GM12874 (cell line): Measurements from ENCODE around the gene TMEM14A.

Experiments used
- TF ChIP-seq, protein P1 (sequence below): IDR thresholded peaks from 2 replicates; pipeline ENCODE4 v1.5.1; 2011; ENCODE audit warnings: low read depth, mild to moderate bottlenecking, control low read depth, low read length, moderate library complexity; ENCODE audit not compliant: insufficient read depth

Gene TMEM14A

DNA sequence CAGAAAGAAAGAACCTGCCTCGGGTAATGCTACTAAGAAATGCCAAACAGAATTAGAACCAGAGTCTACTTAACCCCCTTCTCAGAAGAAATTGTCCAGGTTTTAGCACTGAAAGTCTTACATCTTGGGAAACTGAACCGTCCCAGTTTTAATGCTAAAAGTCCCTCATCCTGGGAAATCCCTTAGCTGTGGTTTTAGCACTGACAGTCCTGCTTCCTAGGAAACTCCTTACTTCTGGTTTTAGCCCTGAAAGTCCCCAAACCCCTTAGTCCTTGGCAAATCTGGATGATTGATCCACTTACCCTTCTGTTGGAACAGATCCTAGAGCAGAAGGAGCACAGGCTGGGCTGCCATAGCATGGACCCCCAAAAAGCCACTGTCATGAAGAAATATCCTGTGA, 4.8 kb upstream of the TMEM14A start:
- TF ChIP-seq, protein P1, sequence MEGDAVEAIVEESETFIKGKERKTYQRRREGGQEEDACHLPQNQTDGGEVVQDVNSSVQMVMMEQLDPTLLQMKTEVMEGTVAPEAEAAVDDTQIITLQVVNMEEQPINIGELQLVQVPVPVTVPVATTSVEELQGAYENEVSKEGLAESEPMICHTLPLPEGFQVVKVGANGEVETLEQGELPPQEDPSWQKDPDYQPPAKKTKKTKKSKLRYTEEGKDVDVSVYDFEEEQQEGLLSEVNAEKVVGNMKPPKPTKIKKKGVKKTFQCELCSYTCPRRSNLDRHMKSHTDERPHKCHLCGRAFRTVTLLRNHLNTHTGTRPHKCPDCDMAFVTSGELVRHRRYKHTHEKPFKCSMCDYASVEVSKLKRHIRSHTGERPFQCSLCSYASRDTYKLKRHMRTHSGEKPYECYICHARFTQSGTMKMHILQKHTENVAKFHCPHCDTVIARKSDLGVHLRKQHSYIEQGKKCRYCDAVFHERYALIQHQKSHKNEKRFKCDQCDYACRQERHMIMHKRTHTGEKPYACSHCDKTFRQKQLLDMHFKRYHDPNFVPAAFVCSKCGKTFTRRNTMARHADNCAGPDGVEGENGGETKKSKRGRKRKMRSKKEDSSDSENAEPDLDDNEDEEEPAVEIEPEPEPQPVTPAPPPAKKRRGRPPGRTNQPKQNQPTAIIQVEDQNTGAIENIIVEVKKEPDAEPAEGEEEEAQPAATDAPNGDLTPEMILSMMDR = no peak

DNA sequence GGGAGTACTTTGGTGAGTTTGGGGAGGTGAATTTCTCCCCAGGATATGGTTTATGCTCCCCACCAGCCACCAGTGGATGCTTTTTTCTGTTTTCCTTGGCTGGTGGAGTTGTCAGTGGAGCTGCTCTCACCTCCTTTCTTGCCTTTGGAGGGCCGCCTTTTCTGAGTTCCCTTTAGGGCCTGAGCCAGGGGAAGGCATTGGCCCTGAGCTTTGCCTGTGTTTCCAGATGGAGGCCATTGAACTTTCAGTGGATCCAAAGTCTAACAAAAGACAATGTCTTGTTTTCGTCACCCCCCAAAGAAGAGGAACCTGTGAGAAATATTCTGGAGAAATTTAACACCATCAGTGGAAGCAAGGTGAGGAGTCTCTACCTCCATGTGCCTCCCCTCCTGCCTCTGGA, 4.4 kb upstream of the TMEM14A start:
- TF ChIP-seq, protein P1 = no peak

DNA sequence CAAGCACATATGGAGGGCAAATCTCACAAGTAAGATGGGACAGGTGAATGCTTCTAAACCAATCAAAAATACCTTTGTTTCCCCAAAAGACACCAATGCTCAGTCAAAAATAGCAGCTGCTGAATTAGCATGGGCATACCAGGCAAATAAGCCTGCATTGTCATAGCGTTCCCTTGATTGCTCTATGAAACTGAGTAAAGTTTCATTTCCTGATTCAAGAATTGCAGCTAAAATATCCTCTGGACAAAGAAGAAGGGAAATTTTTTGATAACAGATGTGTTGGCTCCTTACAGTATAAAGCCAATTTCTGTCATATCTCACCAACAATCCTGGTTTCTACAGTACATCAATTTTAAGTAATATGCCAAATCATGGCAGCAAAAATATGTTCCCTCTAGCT, 3.3 kb upstream of the TMEM14A start:
- TF ChIP-seq, protein P1 = no peak

DNA sequence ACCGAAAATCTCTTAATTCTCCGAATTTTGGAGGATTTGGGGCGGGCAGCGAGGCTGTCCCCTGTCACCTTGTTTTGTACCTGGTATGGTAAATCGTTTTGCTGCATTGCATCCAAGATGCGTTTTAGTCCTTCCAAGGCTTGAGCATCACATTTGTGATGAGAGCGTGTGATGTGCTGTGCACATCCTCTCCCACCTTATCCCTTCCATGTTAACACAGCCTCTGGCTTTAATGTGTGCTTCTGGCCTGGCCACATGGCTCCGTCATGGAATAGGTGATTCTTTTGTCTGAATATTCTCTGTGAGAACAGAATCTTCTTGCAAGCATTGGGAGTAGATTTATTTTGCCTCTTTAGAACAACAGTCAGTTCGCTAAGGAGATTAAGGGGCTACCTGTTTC, 763 bp downstream of the TMEM14A start:
- TF ChIP-seq, protein P1 = no peak

DNA sequence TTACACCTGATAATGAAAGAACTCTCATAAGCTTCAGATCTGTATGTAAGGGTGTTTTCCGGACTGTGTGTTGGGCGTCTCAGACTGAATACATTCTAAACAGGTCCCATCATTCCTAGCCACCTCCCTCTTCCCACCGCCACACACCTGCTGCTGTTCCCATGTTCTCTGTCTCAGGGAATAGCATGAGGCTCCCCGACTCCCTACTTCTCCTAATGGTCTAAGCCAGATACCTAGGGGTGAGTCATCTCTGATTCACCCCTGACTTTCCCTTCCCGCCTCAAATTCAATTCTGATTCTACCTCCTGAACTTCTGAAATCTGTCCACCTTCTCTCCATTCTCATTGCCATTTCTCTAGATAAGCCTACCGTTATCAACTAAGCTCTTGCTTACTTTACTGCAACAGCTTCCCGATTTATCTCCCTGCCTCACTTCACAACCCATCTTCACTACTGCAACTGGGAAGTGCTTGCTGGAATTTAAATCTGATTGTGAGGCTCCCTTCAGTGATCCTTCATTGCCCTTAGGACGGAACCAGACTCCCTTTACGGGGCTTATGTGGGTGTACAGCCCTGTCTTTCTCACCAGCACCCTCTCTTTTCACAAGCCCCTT, 1.6 kb downstream of the TMEM14A start:
- TF ChIP-seq, protein P1 = no peak

DNA sequence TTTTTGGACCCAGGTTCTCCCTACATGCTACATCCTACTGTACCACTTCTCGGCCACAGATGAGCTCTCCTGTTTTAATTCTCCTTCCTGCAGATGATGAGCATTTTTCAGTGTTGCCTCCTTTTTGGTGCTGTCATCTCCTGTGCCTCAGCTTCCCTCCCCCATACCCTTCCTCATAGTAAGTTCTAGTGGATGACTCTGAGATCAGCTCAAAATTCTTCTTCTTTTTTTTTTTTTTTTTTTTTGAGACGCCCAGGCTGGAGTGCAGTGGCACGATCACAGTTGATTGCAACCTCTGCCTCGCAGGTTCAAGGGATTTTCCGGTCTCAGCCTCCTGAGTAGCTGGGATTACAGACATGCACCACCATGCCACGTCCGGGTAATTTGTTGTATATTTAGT, 3.8 kb downstream of the TMEM14A start:
- TF ChIP-seq, protein P1 = no peak

DNA sequence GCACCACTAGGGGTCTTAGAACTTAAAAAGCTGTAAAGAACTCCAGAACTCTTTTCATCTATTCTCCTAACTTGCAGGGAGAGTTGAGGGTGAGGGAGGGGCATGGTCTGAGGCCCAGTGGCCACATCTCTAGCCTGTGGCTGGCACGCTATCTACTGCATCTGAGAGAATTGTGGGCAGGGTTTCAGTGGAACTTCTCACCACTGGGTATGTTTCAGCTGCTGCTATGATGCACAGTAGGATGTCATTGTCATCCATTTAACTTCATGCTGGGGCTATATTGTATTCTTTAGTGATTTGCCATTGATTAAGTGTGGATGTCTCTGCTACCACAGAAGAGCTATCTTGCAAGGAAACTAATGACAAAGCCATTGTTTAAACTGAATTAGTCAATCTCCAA, 4.5 kb downstream of the TMEM14A start:
- TF ChIP-seq, protein P1 = no peak
